GM11168 (cell line): ENCODE measurements around the gene DPEP3.
"Not testable (repeated sequence)": the region's sequence is repeated elsewhere in the genome, so short reads cannot be mapped to it uniquely, and the experiment has no call there.

Source experiments
- in situ Hi-C: fragments of 300-500 bp; cut with MboI; formaldehyde crosslinking; loops from one replicate; pipeline ENCODE4 v1.12.0; 2022; ENCODE audit warnings: low sequenced_read_pairs; ENCODE audit not compliant: unreplicated experiment

DPEP3 gene

DNA sequence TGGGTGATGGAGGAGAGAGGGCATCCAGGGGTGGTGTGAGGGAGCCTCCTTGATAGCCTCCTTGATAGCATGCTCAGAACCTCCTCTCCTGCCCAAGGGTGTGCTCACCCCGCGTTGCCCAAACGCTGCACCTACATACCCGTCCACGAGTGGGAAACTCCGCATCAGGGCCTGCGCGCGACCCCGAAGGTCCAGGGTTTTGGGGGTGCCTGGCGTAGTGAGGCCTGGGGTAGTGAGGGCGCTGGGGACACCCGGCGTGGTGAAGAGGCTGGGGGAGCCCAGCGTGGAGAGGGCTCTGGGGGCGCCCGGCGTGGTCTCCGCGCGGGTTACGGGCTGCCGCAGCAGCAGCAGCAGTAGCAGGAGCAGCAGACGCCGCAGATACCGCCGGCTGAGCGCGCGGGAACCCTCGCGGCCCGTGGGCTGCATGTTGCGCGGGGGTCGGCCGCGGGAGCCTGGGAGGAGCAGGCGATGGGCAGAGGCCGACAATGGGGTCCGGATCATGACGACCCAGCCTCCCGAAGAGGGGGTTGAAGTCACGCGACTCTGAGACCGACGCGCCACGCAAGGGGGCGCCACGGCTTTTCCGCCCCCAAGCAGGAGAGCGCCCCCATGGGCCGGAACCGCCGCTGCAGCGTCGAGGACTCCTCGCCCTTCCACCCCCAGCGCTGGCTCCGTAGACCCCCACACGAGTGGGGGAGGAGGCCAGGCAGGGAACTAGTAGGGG lies at the start of gene DPEP3:
Gene DPEP3, minus strand, starts transcription at position 545 of the 724 bp plus-strand sequence. Its CDS starts 119 bp downstream, at position 426.
- in situ Hi-C loops, result no loop called here

DNA sequence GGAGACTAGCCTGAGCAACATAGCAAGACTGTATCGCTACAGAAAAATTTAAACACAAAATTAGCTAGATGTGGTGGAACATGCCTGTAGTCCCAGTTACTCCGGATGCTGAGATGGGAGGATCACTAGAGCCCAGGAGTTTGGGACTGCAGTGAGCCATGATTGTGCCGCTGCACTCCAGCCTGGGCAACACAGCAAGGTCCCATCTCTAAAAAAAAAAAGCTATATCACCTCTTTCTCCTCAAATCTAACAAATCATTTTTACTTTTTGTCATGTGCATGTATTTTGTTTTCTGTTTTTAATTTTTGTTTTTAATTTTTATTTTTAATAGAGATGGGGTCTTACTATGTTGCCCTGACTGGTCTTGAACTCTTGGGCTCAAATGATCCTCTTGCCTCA lies 48.7 kb upstream of the DPEP3 start:
- in situ Hi-C loops, result no loop called here

- in situ Hi-C loops, result no loop called here
Measured at GRCh38 chr16:68022728-68023537, 42.6 kb upstream of the DPEP3 start, which contains the start of the genes DDX28 and DUS2. Gene DDX28, minus strand, starts transcription at chr16:68023232. Its CDS starts 30 bp downstream, at chr16:68023202. Gene DUS2, plus strand, starts transcription at chr16:68023284. Its CDS starts 14,740 bp downstream, at chr16:68038024.

DNA sequence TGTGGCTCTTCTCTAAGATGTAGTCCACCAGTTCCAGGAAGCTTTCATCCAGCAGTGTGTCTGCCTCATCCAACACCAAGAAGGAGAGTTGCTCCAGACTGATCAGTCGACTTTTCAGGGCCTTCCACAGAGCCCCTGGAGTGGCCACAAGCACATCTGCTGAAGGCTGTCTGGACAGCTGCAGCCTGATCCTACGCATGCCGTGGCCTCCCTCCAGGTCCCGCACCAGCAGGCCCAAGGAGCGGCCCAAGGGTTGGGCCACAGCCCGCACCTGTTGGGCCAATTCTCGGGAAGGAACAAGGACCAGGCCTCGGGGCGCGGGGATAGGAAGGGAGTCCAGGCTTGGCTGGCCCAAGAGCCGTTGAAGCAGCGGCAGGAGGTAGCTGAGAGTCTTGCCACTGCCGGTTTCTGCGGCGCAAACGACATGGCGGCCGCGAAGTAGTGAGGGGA lies 42.0 kb upstream of the DPEP3 start:
- in situ Hi-C loops, result no loop called here

DNA sequence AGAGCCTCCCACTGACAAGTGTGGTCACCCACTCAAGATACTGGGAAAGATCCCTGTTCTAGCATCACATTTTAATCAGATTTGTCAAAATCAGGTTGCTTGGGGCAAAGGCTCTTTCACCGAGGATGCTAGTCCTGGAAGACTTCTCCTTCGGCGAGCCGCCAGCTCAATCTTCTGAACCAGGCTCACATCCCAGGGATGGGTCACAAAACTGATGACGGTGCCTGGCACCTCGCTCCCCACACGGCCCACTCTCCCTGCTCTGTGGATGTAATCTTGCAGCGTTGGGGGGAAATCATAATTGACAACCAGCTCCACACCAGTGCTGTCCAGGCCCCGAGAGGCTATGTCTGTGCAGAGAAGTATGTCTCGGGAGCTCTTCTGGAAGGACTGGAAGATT lies 41.2 kb upstream of the DPEP3 start:
- in situ Hi-C loops, result no loop called here

DNA sequence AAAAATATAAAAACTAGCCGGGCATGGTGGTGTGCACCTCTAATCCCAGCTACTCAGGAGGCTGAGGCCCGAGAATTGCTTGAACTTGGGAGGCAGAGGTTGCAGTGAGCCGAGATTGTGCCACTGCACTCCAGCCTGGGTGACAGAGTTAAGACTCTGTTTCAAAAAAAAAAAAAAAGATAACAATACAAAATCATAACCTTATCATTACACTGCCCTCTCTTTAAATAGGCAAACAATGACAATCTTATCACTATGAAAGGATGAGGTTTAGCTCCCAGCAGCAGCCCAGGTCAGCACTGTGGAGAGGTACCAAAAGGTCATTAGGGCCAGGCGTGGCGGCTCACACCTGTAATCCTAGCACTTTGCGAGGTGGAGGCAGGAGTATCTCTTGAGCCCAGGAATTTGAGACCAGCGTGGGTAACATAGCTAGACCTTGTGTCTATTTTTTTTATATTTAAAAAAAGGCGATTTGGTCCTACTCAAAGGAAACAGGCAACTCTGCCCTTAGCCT lies 38.9 kb upstream of the DPEP3 start:
- in situ Hi-C loops, result no loop called here

- in situ Hi-C loops, result no loop called here
Measured at GRCh38 chr16:68015681-68016080, 35.4 kb upstream of the DPEP3 start, which contains the start of gene DPEP2NB. Gene DPEP2NB, minus strand, starts transcription at chr16:68015911. Its CDS starts 141 bp downstream, at chr16:68015770.

- in situ Hi-C loops, result no loop called here
Measured at GRCh38 chr16:68013440-68013839, 33.1 kb upstream of the DPEP3 start.

DNA sequence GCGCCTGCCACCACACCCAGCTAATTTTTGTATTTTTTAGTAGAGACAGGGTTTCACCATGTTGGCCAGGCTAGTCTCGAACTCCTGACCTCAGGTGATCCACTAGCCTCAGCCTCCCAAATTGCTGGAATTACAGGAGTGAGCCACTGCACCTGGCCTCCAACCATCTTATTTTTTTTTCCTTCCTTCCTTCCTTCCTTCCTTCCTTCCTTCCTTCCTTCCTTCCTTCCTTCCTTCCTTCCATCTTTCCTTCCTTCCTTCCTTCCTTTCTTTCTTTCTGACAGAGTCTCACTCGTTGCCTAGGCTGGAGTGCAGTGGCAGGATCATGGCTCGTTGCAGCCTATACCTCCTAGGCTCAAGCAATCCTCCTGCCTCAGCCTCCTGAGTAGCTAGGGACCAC lies 29.6 kb upstream of the DPEP3 start:
- in situ Hi-C loops, result not testable (repeated sequence)

DNA sequence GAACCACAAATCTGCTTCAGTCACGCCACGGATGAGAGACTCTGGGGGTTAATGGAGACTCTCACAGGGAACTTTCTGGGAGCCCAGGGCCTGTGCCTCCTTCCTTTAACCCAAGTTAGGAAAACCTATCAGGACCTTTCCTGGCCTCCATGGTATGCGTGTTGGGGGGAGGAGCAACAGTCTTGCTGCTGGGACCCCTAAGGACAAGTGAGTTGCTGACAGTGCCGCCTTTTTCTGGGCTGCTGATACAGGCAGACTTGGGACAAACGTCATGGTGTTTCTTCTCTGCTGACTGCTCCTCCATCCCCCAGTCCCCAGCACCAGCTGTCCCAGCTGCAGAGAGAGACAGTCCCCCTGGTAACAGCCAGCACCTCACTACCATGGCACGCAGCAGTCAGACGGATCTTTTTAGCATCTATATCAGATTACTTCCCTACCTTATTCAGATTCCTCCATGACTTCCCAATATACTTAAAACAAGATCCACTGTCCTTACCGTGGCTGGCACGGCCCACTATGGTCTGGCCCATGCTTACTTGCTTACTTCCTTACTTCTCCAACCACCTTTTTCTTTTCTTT lies 28.9 kb upstream of the DPEP3 start:
- in situ Hi-C loops, result no loop called here

GRCh38 chr16:68005786-68006286 lies 25.5 kb upstream of the DPEP3 start:
- in situ Hi-C loops, result no loop called here

- in situ Hi-C loops, result no loop called here
Measured at GRCh38 chr16:68005211-68005610, 24.9 kb upstream of the DPEP3 start.

GRCh38 chr16:68003031-68003430 lies 22.7 kb upstream of the DPEP3 start:
- in situ Hi-C loops, result loop anchor here (5.0 kb wide), 1 partner anchor 39 kb away; no protein-coding TSS in a partner anchor

DNA sequence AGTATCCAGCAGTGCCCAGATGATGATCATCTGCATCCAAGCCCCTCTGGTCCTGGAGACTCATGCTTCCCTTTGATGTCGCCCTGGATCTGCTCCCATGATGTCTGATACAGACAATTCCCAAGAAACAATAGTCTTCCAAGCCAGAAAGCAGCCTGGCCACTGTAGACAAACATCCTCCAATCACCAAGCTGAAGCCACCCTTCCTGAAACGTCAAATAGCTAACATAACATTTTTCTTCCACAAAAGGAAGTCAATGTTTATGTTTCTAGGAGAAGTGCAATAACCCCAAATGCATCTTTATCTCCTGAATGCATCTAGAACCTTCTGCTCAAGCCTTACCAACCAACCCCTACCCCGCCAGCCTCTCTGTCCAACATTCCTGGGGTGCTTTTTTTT lies 20.2 kb upstream of the DPEP3 start:
- in situ Hi-C loops, result loop anchor here (5.0 kb wide), 1 partner anchor 42 kb away; no protein-coding TSS in a partner anchor

- in situ Hi-C loops, result loop anchor here (5.0 kb wide), 1 partner anchor 42 kb away; no protein-coding TSS in a partner anchor
Measured at GRCh38 chr16:67999985-68000384, 19.7 kb upstream of the DPEP3 start.

DNA sequence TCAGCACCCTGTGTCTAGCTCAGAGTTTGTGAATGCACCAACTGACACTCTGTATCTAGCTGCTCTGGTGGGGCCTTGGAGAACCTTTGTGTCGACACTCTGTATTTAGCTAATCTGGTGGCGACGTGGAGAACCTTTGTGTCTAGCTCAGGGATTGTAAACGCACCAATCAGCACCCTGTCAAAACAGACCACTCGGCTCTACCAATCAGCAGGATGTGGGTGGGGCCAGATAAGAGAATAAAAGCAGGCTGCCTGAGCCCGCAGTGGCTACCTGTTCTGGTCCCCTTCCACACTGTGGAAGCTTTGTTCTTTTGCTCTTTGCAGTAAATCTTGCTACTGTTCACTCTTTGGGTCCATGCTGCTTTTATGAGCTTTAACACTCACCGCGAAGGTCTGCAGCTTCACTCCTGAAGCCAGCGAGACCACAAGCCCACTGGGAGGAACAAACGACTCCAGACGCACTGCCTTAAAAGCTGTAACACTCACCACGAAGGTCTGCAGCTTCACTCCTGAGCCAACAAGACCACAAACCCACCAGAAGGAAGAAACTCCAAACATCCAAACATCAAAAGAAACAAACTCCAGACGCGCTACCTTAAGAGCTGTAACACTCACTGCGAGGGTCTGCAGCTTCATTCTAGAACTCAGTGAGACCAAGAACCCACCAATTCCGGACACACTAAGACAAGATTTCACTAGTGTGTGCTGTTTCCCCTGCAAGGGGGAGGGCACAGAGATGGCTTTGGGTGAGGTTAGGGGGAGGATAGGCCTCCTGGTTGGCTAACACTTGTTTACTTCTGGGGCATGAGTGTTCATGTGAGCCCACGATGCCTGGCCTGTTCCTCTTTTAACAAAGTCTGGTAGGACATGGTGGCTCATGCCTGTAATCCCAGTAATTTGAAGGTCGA lies 18.7 kb upstream of the DPEP3 start, which contains the start of gene DPEP2:
Gene DPEP2, minus strand, starts transcription at position 706 of the 910 bp plus-strand sequence. CDS start 6,272 bp downstream, outside the sequence.
- in situ Hi-C loops, result not testable (repeated sequence)

DNA sequence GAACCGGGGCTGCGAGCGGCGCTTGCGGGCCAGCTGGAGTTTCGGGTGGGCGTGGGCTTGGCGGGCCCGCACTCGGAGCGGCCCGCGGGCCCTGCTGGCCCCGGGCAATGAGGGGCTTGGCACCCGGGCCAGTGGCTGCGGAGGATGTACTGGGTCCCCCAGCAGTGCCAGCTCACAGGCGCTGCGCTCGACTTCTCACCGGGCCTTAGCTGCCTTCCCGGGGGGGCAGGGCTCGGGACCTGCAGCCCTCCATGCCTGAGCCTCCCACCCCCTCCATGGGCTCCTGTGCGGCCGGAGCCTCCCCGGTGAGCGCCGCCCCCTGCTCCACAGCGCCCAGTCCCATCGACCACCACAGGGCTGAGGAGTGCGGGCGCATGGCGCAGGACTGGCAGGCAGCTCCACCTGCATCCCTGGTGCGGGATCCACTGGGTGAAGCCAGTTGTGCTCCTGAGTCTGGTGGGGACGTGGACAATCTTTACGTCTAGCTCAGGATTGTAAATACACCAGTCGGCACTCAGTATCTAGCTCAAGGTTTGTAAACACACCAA lies 18.0 kb upstream of the DPEP3 start:
- in situ Hi-C loops, result not testable (repeated sequence)

DNA sequence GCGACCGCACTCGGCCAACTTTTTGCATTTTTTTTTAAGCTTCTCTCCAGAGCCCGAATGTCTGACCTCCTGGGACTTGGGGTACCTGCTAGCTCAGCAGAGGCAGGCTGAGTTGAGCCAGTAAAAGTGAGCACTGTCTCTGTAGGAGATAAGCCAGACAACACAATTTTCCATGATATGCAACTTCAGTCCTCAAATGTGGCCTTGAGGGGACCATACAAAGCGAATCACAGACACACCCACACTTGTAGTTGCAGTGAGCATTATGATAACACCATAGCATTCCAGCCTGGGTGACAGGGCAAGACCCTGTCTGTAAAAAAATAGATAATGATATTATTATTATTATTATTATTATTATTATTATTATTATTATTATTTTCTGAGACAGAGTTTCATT lies 16.4 kb upstream of the DPEP3 start:
- in situ Hi-C loops, result no loop called here

- in situ Hi-C loops, result no loop called here
Measured at GRCh38 chr16:67995423-67995822, 15.1 kb upstream of the DPEP3 start.
